ENCODE results near the gene GATAD2A. TPM values are rescaled to one million over a fixed set of nuclear protein-coding genes. Genes with fewer than 3 reads are reported as not detected.

Gene GATAD2A
- total and polyA plus RNA-seq, 2 of the 8 experiments (the other 6 are each of a cell fraction or from before 2014, with no cell fraction given) = 38.4 to 205 TPM

DNA sequence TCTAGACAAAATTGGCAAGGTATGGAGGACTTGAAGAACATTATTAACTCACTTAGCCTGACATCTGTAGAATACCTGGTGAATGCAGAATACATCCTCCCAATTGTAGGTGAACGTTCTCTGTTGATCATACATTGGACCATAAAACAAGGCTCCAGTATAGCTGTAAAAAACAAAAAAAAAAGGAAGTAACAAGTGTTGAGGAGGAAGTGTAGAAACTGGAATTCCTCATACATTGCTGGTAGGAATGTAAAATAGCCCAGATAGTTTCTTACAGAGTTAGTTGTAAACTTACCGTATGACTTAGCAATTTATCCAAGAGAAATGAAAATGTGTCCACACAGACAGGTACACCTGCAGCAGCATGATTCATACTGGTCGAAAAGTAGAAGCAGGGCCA lies 65.1 kb downstream of the GATAD2A start:
- H3K4me2 ChIP-seq (ENCODE audit: insufficient read depth in 1 of 2, low read depth in 2 of 2, low read length in 2 of 2) = no peak overlapping the region
- no peak overlapping the region for H4K5ac ChIP-seq (ENCODE audit: insufficient read length, low read depth, low read length)
- no peak overlapping the region for H3K14ac ChIP-seq (ENCODE audit: insufficient read length)
- peaks cover 3 to 32% (median 17%) of the 10 kb centered on the region in 4 experiments for H3K36me3 ChIP-seq (ENCODE audit: control insufficient read depth in 2 of 4, insufficient read depth in 4 of 4, low read length in 3 of 4)
- H3K4ac ChIP-seq (replicated peaks; ENCODE audit: insufficient read length, low read depth, low read length) = no peak overlapping the region
- no peak overlapping the region for H2BK120ac ChIP-seq (replicated peaks; ENCODE audit: low read depth, low read length)
- H2BK12ac ChIP-seq (ENCODE audit: low read depth, low read length) = no peak overlapping the region
- H3K27me3 ChIP-seq (replicated peaks in 1 of 4; ENCODE audit: control insufficient read depth in 3 of 4, extremely low read depth in 1 of 4, insufficient read depth in 3 of 4, low read length in 3 of 4) = no peaks in the 10 kb centered on the region
- no peak for FAIRE-seq
- DNase-seq (ENCODE audit: low read depth in 1 of 2, low spot score in 2 of 2) = no peak
- H3K9ac ChIP-seq (replicated peaks in 1 of 4; ENCODE audit: extremely low read depth in 1 of 4, low read depth in 3 of 4, low read length in 3 of 4) = no peak overlapping the region
- H3K23ac ChIP-seq (ENCODE audit: insufficient read length) = no peak overlapping the region
- TF ChIP-seq TAF1 (IDR thresholded peaks at IDR 0.05; ENCODE audit: low read depth, low read length) (no peak), EZH2 (IDR thresholded peaks at IDR 0.05; ENCODE audit: low read depth, low read length, severe bottlenecking) (no peak), CBX5 (IDR thresholded peaks at IDR 0.05; ENCODE audit: low read depth, low read length) (no peak), SAP30 (IDR thresholded peaks at IDR 0.05; ENCODE audit: insufficient read depth, insufficient replicate concordance, low read length) (no peak), SIX5 (IDR thresholded peaks at IDR 0.05; ENCODE audit: low read depth, low read length) (no peak), TAF7 (optimal IDR thresholded peaks at IDR 0.05; ENCODE audit: borderline replicate concordance, low read depth, low read length) (no peak), BACH1 (IDR thresholded peaks at IDR 0.05; ENCODE audit: low read length) (no peak)
- WGBS, 2 experiments (ENCODE audit: extremely low coverage in 1 of 2, insufficient coverage in 1 of 2, insufficient read length in 1 of 2, insufficient replicate concordance in 2 of 2, low coverage in 1 of 2, low lambda C conversion rate in 2 of 2, missing lambda C conversion rate in 1 of 2) = 98% methylated on average over 3 of the region's 3 CpGs; no CpG with 5 or more reads in 1 of the 2 experiments
- H3K23me2 ChIP-seq (ENCODE audit: low read depth, low read length) = no peaks in the 10 kb centered on the region
- POLR2A ChIA-PET (ENCODE audit: partially characterized antibody) = interaction anchor here (1.0 to 2.1 kb wide), 4 partner anchors 11 to 13 kb away, joined by 3 to 6 read pairs (median 4); no protein-coding TSS in a partner anchor
- H4K8ac ChIP-seq (ENCODE audit: extremely low read depth, insufficient read depth, low read length) = no peak overlapping the region
- H2AFZ ChIP-seq (ENCODE audit: low read length) = no peak overlapping the region
- peaks cover 5 to 85% of the 10 kb centered on the region in 2 experiments; a peak in 3 of 4 replicates for H3K79me2 ChIP-seq (ENCODE audit: control insufficient read depth in 1 of 2, insufficient read depth in 2 of 2, low read length in 2 of 2)
- no peak overlapping the region for H3K27ac ChIP-seq (ENCODE audit: low read depth, low read length)
- H4K20me1 ChIP-seq (replicated peaks in 1 of 2; ENCODE audit: control insufficient read depth in 1 of 2, insufficient read depth in 2 of 2, low read length in 2 of 2) = peaks cover 16 to 21% of the 10 kb centered on the region in 2 experiments
- CTCF ChIA-PET (ENCODE audit: partially characterized antibody) = interaction anchor here (2.5 kb wide), 1 partner anchor 20 kb away, joined by 6 read pairs; no protein-coding TSS in a partner anchor
- no peak overlapping the region for H3K18ac ChIP-seq (ENCODE audit: extremely low read depth, low read length)
- peaks cover 8 to 14% (median 12%) of the 10 kb centered on the region in 4 experiments for H3K4me1 ChIP-seq (replicated peaks in 1 of 4; ENCODE audit: control insufficient read depth in 3 of 4, insufficient read depth in 4 of 4, low read length in 3 of 4)
- no peak overlapping the region for H3K56ac ChIP-seq (replicated peaks; ENCODE audit: insufficient read length, low read depth, low read length)
- no peak overlapping the region for H4K91ac ChIP-seq (replicated peaks; ENCODE audit: insufficient read length, low read length)
- no peak overlapping the region for H2BK20ac ChIP-seq (ENCODE audit: low read length)
- H2AK5ac ChIP-seq (ENCODE audit: low read depth, low read length) = no peak overlapping the region
- H3K9me3 ChIP-seq (ENCODE audit: insufficient read depth in 2 of 2, low read depth in 1 of 2, low read length in 1 of 2) = peaks cover 4 to 13% of the 10 kb centered on the region in 2 experiments; a peak in 3 of 4 replicates
- peaks cover 20% of the 10 kb centered on the region for H3K79me1 ChIP-seq (ENCODE audit: low read depth, low read length)
- H3K4me3 ChIP-seq (ENCODE audit: extremely low read depth in 1 of 4, insufficient read depth in 2 of 4, low read depth in 3 of 4, low read length in 4 of 4) = no peak overlapping the region
- no peak overlapping the region for H2BK15ac ChIP-seq (ENCODE audit: low read length)
- H2BK5ac ChIP-seq (ENCODE audit: low read depth, low read length) = no peak overlapping the region

Data from H1 (cell line).